GM12878 (cell line): Measurements from ENCODE around the gene TNKS1BP1. TPM values are rescaled to one million over a fixed set of nuclear protein-coding genes. Genes with fewer than 3 reads are reported as not detected.

Experiments
- CBX3 ChIP-seq: fragments of 200-600 bp; sonication (generic); IDR thresholded peaks from 2 replicates; pipeline ENCODE4 v1.6.1; 2016; ENCODE audit warnings: low read depth, borderline replicate concordance
- SREBF1 ChIP-seq: IDR thresholded peaks from 2 replicates; pipeline ENCODE4 v1.6.1; 2012; ENCODE audit warnings: mild to moderate bottlenecking, low read length
- TAF1 ChIP-seq: IDR thresholded peaks from 2 replicates; pipeline ENCODE4 v1.6.1; 2011; ENCODE audit warnings: mild to moderate bottlenecking, low read depth, low read length, borderline replicate concordance
- polyA plus RNA-seq, 11 experiments: library from polyadenylated mRNA; depleted of rRNA in 4 of 11; unstranded in 6 of 11; stranded (reverse) in 5 of 11; fragments of >200 nt; fragmentation: Nextera tagmentation in 4 of 11; fragmentation: Illumina TruSeq in 1 of 11; extraction: Ambion mirVana in 4 of 11; extraction: Trizol in 1 of 11; gene quantifications; 1 replicate in 1 of 11; 2 replicates in 10 of 11; pipeline versions ENCODE4 v1.2.1 to v1.2.3, GENCODE V29; 2011 to 2016; ENCODE audit warnings: inconsistent platforms in 2 of 11, missing spikeins in 2 of 11, low read depth in 1 of 11
- total RNA-seq, 4 experiments: library from RNA; depleted of rRNA in 3 of 4; stranded (reverse); fragments of >200 nt in 3 of 4; fragmentation: Illumina TruSeq in 1 of 4; extraction: Trizol in 1 of 4; gene quantifications; 2 replicates each; pipeline versions ENCODE4 v1.2.1 to v1.2.3, GENCODE V29; 2013 to 2021
- TF ChIP-seq, protein P1 (sequence below): fragments of 450-650 bp; IDR thresholded peaks from 2 replicates; pipeline ENCODE4 v1.6.1; 2017; ENCODE audit warnings: mild to moderate bottlenecking, moderate library complexity
- TF ChIP-seq, protein P2 (sequence below): fragments of 450-650 bp; IDR thresholded peaks from 2 replicates; pipeline ENCODE4 v1.6.1; 2017; ENCODE audit warnings: borderline replicate concordance
- TF ChIP-seq, protein P3 (sequence below): fragments of 450-650 bp; formaldehyde crosslinking; IDR thresholded peaks from 2 replicates; pipeline ENCODE4 v1.4.0; 2022; ENCODE audit warnings: mild to moderate bottlenecking, moderate library complexity

TNKS1BP1 gene
- total and polyA plus RNA-seq, 10 of the 15 experiments (the other 5 are each of a cell fraction or from before 2014, with no cell fraction given), result 0.26 to 15.8 (median 4.3) TPM

DNA sequence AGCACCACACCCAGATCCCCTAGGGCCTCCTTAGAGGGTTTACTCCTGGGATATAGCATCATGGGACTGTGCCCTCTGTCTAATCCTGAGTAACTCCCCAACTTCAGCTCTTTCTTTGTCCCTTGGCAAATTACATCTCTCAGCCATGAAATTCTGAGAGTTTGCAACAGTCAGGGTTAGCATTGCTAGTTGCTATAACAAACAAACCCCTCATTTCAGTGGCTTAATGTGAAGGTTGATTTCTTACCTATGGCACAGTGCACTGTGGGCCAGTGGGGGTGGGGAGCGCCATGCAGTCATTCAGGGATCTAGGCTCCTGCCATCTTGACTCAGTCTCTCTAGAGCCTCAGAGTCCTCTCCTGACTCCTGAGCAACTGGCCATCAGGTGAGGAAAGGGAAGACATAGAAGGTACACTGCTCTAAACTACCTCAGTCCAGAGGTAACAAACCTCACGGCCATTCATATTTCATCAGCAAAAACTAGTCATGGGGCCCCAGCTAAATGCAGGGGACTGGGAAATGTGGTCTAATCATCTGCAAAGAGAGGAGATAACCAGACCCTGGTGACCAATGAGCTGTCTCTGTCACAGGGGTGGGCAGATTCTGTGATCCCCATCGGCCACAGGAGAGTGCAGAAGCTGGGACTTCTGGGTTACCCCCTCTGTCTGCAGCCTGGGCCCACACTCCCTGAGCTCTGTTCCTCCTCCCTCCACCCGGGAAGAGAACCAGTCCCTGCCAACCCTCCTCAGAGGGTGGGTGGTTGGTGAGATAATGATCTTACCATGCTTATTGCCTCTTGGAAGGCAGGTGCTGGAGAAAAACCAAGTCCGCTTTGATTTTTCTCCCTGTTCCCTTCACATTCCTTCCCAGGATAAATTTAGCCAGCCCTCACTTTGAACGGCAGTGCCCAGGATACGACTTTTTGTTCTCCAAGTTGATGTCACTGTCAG, 38.7 kb upstream of the TNKS1BP1 start (continued):
- TF ChIP-seq, protein P1, sequence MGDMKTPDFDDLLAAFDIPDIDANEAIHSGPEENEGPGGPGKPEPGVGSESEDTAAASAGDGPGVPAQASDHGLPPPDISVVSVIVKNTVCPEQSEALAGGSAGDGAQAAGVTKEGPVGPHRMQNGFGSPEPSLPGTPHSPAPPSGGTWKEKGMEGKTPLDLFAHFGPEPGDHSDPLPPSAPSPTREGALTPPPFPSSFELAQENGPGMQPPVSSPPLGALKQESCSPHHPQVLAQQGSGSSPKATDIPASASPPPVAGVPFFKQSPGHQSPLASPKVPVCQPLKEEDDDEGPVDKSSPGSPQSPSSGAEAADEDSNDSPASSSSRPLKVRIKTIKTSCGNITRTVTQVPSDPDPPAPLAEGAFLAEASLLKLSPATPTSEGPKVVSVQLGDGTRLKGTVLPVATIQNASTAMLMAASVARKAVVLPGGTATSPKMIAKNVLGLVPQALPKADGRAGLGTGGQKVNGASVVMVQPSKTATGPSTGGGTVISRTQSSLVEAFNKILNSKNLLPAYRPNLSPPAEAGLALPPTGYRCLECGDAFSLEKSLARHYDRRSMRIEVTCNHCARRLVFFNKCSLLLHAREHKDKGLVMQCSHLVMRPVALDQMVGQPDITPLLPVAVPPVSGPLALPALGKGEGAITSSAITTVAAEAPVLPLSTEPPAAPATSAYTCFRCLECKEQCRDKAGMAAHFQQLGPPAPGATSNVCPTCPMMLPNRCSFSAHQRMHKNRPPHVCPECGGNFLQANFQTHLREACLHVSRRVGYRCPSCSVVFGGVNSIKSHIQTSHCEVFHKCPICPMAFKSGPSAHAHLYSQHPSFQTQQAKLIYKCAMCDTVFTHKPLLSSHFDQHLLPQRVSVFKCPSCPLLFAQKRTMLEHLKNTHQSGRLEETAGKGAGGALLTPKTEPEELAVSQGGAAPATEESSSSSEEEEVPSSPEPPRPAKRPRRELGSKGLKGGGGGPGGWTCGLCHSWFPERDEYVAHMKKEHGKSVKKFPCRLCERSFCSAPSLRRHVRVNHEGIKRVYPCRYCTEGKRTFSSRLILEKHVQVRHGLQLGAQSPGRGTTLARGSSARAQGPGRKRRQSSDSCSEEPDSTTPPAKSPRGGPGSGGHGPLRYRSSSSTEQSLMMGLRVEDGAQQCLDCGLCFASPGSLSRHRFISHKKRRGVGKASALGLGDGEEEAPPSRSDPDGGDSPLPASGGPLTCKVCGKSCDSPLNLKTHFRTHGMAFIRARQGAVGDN, result no peak
- TF ChIP-seq, protein P2, sequence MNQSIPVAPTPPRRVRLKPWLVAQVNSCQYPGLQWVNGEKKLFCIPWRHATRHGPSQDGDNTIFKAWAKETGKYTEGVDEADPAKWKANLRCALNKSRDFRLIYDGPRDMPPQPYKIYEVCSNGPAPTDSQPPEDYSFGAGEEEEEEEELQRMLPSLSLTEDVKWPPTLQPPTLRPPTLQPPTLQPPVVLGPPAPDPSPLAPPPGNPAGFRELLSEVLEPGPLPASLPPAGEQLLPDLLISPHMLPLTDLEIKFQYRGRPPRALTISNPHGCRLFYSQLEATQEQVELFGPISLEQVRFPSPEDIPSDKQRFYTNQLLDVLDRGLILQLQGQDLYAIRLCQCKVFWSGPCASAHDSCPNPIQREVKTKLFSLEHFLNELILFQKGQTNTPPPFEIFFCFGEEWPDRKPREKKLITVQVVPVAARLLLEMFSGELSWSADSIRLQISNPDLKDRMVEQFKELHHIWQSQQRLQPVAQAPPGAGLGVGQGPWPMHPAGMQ, result no peak
- TF ChIP-seq TAF1, result no peak
- no peak for TF ChIP-seq CBX3
- TF ChIP-seq, protein P3, sequence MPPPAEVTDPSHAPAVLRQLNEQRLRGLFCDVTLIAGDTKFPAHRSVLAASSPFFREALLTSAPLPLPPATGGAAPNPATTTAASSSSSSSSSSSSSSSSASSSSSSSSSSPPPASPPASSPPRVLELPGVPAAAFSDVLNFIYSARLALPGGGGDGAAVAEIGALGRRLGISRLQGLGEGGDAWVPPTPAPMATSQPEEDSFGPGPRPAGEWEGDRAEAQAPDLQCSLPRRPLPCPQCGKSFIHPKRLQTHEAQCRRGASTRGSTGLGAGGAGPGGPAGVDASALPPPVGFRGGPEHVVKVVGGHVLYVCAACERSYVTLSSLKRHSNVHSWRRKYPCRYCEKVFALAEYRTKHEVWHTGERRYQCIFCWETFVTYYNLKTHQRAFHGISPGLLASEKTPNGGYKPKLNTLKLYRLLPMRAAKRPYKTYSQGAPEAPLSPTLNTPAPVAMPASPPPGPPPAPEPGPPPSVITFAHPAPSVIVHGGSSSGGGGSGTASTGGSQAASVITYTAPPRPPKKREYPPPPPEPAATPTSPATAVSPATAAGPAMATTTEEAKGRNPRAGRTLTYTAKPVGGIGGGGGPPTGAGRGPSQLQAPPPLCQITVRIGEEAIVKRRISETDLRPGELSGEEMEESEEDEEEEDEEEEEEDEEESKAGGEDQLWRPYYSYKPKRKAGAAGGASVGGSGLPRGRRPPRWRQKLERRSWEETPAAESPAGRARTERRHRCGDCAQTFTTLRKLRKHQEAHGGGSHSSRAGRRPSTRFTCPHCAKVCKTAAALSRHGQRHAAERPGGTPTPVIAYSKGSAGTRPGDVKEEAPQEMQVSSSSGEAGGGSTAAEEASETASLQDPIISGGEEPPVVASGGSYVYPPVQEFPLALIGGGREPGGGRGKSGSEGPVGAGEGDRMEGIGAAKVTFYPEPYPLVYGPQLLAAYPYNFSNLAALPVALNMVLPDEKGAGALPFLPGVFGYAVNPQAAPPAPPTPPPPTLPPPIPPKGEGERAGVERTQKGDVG, result no peak
- TF ChIP-seq SREBF1, result no peak
